Measurements from ENCODE around the gene CYBC1. TPM values are rescaled to one million over a fixed set of nuclear protein-coding genes. Genes with fewer than 3 reads are reported as not detected.

The CYBC1 gene
- total and polyA plus RNA-seq, 11 donors: 17.3 to 82.1 (median 25.4) TPM

GRCh38 chr17:82424001-82424862 is 26.3 kb downstream of the CYBC1 start:
- Histone ChIP-seq H3K4me1 (peaks cover 0 to 12% (median 1%) of the 10 kb centered on the region in 12 donors), H3K27me3 (no peaks in the 10 kb centered on the region), H3K4me3 (no peak overlapping the region), H3K27ac (no peak overlapping the region), H3K9me3 (peaks cover 0 to 12% (median 0%) of the 10 kb centered on the region in 12 donors), H3K36me3 (peaks cover 0 to 21% (median 3%) of the 10 kb centered on the region in 9 donors)
- peak in 1 of 5 donors; percentile 25 for DNase-seq
- TF ChIP-seq CTCF (IDR thresholded peaks at IDR 0.05) (peak in 11 of 12 donors; percentile 24 to 56 (median 46)), POLR2A (IDR thresholded peaks at IDR 0.05) (no peak)
- 74 to 81% (median 80%) methylated on average over 25 of the region's 25 CpGs for WGBS, 4 donors
- ATAC-seq: peak in 1 of 4 donors; percentile 22
- intact Hi-C loops (cut with DNase I): loop anchor here in 1 of 10 donors (10.0 kb wide), 1 partner anchor 219 kb away; no protein-coding TSS in a partner anchor

GRCh38 chr17:82419540-82419939 is 31.0 kb downstream of the CYBC1 start:
- DNase-seq (no peak), ATAC-seq (no peak)
- 73 to 83% (median 80%) methylated on average over 2 of the region's 2 CpGs for WGBS, 4 donors
- Histone ChIP-seq H3K36me3 (peaks cover 0 to 21% (median 3%) of the 10 kb centered on the region in 9 donors), H3K4me3 (peak overlapping the region in 5 of 12 donors; percentile 65 to 94 (median 84)), H3K9me3 (peaks cover 0 to 12% (median 0%) of the 10 kb centered on the region in 12 donors), H3K27me3 (no peaks in the 10 kb centered on the region), H3K4me1 (peaks cover 3 to 28% (median 17%) of the 10 kb centered on the region in 12 donors), H3K27ac (peak overlapping the region in 1 of 12 donors; percentile 92)
- intact Hi-C loops (cut with DNase I): loop anchor here in 4 of 10 donors (2.0 to 5.0 kb wide), 5 partner anchors 29 to 133 kb away; partner anchors contain the start of gene CYBC1 (in 2 of the 4)
- TF ChIP-seq POLR2A (IDR thresholded peaks at IDR 0.05) (no peak), CTCF (IDR thresholded peaks at IDR 0.05) (no peak)

GRCh38 chr17:82418001-82418986 is 32.3 kb downstream of the CYBC1 start, which contains the start of the genes HEXD and OGFOD3:
HEXD (plus strand) TSS chr17:82418347; CDS start chr17:82419800, 1,453 bp downstream.
OGFOD3 (minus strand) TSS chr17:82418586; CDS start chr17:82418485, 101 bp downstream.
- ATAC-seq: peak; percentile 69 to 97 (median 90)
- 1 to 6% (median 1%) methylated on average over 7 to 108 of the region's 108 CpGs for WGBS, 4 donors
- Histone ChIP-seq H3K4me1 (peaks cover 3 to 28% (median 19%) of the 10 kb centered on the region in 12 donors), H3K36me3 (peaks cover 0 to 21% (median 3%) of the 10 kb centered on the region in 9 donors), H3K9me3 (peaks cover 0 to 11% (median 0%) of the 10 kb centered on the region in 12 donors), H3K27me3 (no peaks in the 10 kb centered on the region), H3K27ac (peak within 1 kb of the TSS; percentile 82 to 96 (median 92)), H3K4me3 (peak within 1 kb of the TSS; percentile 65 to 98 (median 82))
- intact Hi-C loops (cut with DNase I): loop anchor here in 4 of 10 donors (2.0 to 5.0 kb wide), 5 partner anchors 31 to 134 kb away; partner anchors contain the start of gene CYBC1 (in 2 of the 4)
- DNase-seq: peak; percentile 80 to 91 (median 88)
- TF ChIP-seq POLR2A (IDR thresholded peaks at IDR 0.05) (peak in 1 of 2 donors; percentile 66), CTCF (IDR thresholded peaks at IDR 0.05) (peak in 1 of 12 donors; percentile 7)

Measured in heart left ventricle (tissue), 16 donors.